H9 (cell line): Measurements from ENCODE around the gene ANKDD1B. TPM values are rescaled to one million over a fixed set of nuclear protein-coding genes. Genes with fewer than 3 reads are reported as not detected.

ENCODE experiments used
- DNase-seq: peaks from one replicate; pipeline ENCODE4 v3.0.0-alpha.2; 2017
- H2AFZ ChIP-seq: one replicate; pipeline ENCODE4 v1.6.1; 2013; ENCODE audit warnings: mild to moderate bottlenecking, low read length, control low read depth, moderate library complexity
- H2AK5ac ChIP-seq: 2 replicates; pipeline ENCODE4 v1.6.1; 2013; ENCODE audit warnings: low read length, control low read depth, mixed read lengths; ENCODE audit not compliant: insufficient read length
- H2BK120ac ChIP-seq: one replicate; pipeline ENCODE4 v1.6.1; 2013; ENCODE audit warnings: low read depth, mild to moderate bottlenecking, low read length, control low read depth, inconsistent platforms; ENCODE audit not compliant: poor library complexity, severe bottlenecking
- H2BK12ac ChIP-seq: 2 replicates; pipeline ENCODE4 v1.6.1; 2013; ENCODE audit warnings: low read length, control low read depth, mixed read lengths, low read depth; ENCODE audit not compliant: insufficient read length
- H2BK15ac ChIP-seq: 2 replicates; pipeline ENCODE4 v1.6.1; 2013; ENCODE audit warnings: low read depth, low read length, control low read depth
- H2BK20ac ChIP-seq: one replicate; pipeline ENCODE4 v1.6.1; 2013; ENCODE audit warnings: low read depth, mild to moderate bottlenecking, low read length, control low read depth, inconsistent platforms; ENCODE audit not compliant: poor library complexity, severe bottlenecking
- H2BK5ac ChIP-seq: 2 replicates; pipeline ENCODE4 v1.6.1; 2013; ENCODE audit warnings: low read length, control low read depth, mixed read lengths; ENCODE audit not compliant: insufficient read length
- H3K14ac ChIP-seq: 2 replicates; pipeline ENCODE4 v1.6.1; 2013; ENCODE audit warnings: low read length, control low read depth; ENCODE audit not compliant: insufficient read depth
- H3K18ac ChIP-seq: 2 replicates; pipeline ENCODE4 v1.6.1; 2013; ENCODE audit warnings: low read depth, mild to moderate bottlenecking, mixed read lengths, low read length, control low read depth; ENCODE audit not compliant: insufficient read length
- H3K23ac ChIP-seq: 2 replicates; pipeline ENCODE4 v1.6.1; 2013; ENCODE audit warnings: low read length, control low read depth, mixed read lengths, low read depth; ENCODE audit not compliant: insufficient read length
- H3K23me2 ChIP-seq: 2 replicates; pipeline ENCODE4 v1.6.1; 2013; ENCODE audit warnings: low read depth, mild to moderate bottlenecking, mixed read lengths, low read length, control low read depth; ENCODE audit not compliant: insufficient read length, poor library complexity, severe bottlenecking
- H3K27ac ChIP-seq: 2 replicates; pipeline ENCODE4 v1.5.1; 2013; ENCODE audit warnings: low read length, control low read depth, mixed read lengths, low read depth; ENCODE audit not compliant: insufficient read length
- H3K27me3 ChIP-seq: 2 replicates; pipeline ENCODE4 v1.6.1; 2013; ENCODE audit warnings: low read length, control low read depth, inconsistent platforms; ENCODE audit not compliant: insufficient read depth
- H3K4ac ChIP-seq: 2 replicates; pipeline ENCODE4 v1.6.1; 2013; ENCODE audit warnings: low read depth, mild to moderate bottlenecking, control low read depth, inconsistent platforms, low read length, moderate library complexity
- H3K4me1 ChIP-seq: 2 replicates; pipeline ENCODE4 v1.6.1; 2013; ENCODE audit warnings: low read length, control low read depth, inconsistent platforms; ENCODE audit not compliant: insufficient read depth
- H3K4me2 ChIP-seq: 2 replicates; pipeline ENCODE4 v1.6.1; 2013; ENCODE audit warnings: low read length, control low read depth, mixed read lengths; ENCODE audit not compliant: insufficient read length, insufficient read depth
- H3K56ac ChIP-seq: 2 replicates; pipeline ENCODE4 v1.6.1; 2013; ENCODE audit warnings: low read depth, mild to moderate bottlenecking, mixed read lengths, low read length, control low read depth; ENCODE audit not compliant: insufficient read length
- H3K79me1 ChIP-seq: 2 replicates; pipeline ENCODE4 v1.6.1; 2013; ENCODE audit warnings: low read depth, mild to moderate bottlenecking, moderate library complexity, low read length, control low read depth, inconsistent platforms; ENCODE audit not compliant: insufficient read depth, poor library complexity, severe bottlenecking
- H3K79me2 ChIP-seq: 2 replicates; pipeline ENCODE4 v1.6.1; 2013; ENCODE audit warnings: low read length, control low read depth, inconsistent platforms; ENCODE audit not compliant: insufficient read depth
- H3K9ac ChIP-seq: 2 replicates; pipeline ENCODE4 v1.6.1; 2013; ENCODE audit warnings: low read length, control low read depth, mixed read lengths; ENCODE audit not compliant: insufficient read length; ENCODE audit errors: extremely low read depth
- H3K9me3 ChIP-seq: one replicate; pipeline ENCODE4 v1.6.1; 2013; ENCODE audit warnings: low read depth, low read length, inconsistent platforms; ENCODE audit not compliant: control insufficient read depth
- H3T11ph ChIP-seq: one replicate; pipeline ENCODE4 v1.6.1; 2013; ENCODE audit warnings: mild to moderate bottlenecking, low read length, control low read depth, inconsistent platforms
- H4K20me1 ChIP-seq: one replicate; pipeline ENCODE4 v1.6.1; 2013; ENCODE audit not compliant: control insufficient read depth, insufficient read length, insufficient read depth
- H4K5ac ChIP-seq: 2 replicates; pipeline ENCODE4 v1.6.1; 2013; ENCODE audit warnings: low read depth, mild to moderate bottlenecking, mixed read lengths, low read length, control low read depth; ENCODE audit not compliant: insufficient read length
- H4K8ac ChIP-seq: replicated peaks from 2 replicates; pipeline ENCODE4 v1.6.1; 2013; ENCODE audit warnings: low read length, control low read depth, mixed read lengths, low read depth; ENCODE audit not compliant: insufficient read length
- H4K91ac ChIP-seq: 2 replicates; pipeline ENCODE4 v1.6.1; 2013; ENCODE audit warnings: low read depth, mild to moderate bottlenecking, moderate library complexity, mixed read lengths, low read length, control low read depth; ENCODE audit not compliant: insufficient read length
- H3K27ac Mint-ChIP-seq, 3 experiments: 2 replicates in 2 of 3; 3 replicates in 1 of 3; pipeline ENCODE4 v1.8.0; 2020 to 2021; ENCODE audit warnings: mixed read lengths in 3 of 3, mild to moderate bottlenecking in 1 of 3, moderate library complexity in 1 of 3
- H3K27me3 Mint-ChIP-seq: 2 replicates; pipeline ENCODE4 v1.8.0; 2021; ENCODE audit warnings: low read depth, mild to moderate bottlenecking, moderate library complexity, mixed read lengths
- H3K36me3 Mint-ChIP-seq, 3 experiments: 2 replicates in 2 of 3; 3 replicates in 1 of 3; pipeline ENCODE4 v1.8.0; 2020 to 2021; ENCODE audit warnings: low read depth in 3 of 3, mixed read lengths in 3 of 3; ENCODE audit not compliant: insufficient read depth in 1 of 3
- H3K4me1 Mint-ChIP-seq, 2 experiments: 2 replicates each; pipeline ENCODE4 v1.8.0; 2020; ENCODE audit warnings: mixed read lengths in 2 of 2
- H3K4me3 Mint-ChIP-seq, 2 experiments: 2 replicates in 1 of 2; 3 replicates in 1 of 2; pipeline ENCODE4 v1.8.0; 2020 to 2021; ENCODE audit warnings: mild to moderate bottlenecking in 2 of 2, mixed read lengths in 2 of 2, moderate library complexity in 1 of 2
- H3K9me3 Mint-ChIP-seq, 2 experiments: 2 replicates in 1 of 2; 3 replicates in 1 of 2; pipeline ENCODE4 v1.8.0; 2020; ENCODE audit warnings: mild to moderate bottlenecking in 2 of 2, mixed read lengths in 2 of 2, moderate library complexity in 1 of 2
- total RNA-seq: library from RNA; stranded (reverse); gene quantifications from 2 replicates; pipeline ENCODE4 v1.2.1, GENCODE V29; 2021
- TF ChIP-seq, protein P1 (sequence below): fragments of 200-600 bp; sonication (generic); conservative IDR thresholded peaks from 3 replicates; pipeline ENCODE4 v1.8.0; 2021; ENCODE audit warnings: antibody characterized with exemption, mild to moderate bottlenecking

The ANKDD1B gene
- total RNA-seq, 1 experiment from 2014 or later, result 0.33 TPM

DNA sequence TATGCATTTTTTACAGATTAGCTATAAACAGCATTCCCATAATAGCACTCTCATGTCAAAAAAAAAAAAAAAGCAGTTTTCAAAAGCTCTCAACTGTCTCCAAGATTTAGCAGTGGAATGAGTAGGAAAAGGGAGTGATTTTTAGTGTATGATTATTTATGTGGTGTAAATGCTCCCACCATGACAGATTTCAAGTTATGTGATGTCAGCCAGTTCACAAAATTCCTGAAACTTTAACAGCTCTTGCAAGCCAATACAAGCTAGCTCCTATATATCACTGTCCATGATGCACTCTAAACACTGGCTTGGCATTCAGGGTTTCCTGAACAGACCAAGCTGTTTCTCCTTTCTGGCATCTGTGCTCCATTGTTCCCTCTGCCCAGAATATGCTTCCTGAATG, 7.9 kb upstream of the ANKDD1B start:
- no peak overlapping the region for H4K91ac ChIP-seq
- H3K4me3 Mint-ChIP-seq, result no peak overlapping the region
- TF ChIP-seq, protein P1, sequence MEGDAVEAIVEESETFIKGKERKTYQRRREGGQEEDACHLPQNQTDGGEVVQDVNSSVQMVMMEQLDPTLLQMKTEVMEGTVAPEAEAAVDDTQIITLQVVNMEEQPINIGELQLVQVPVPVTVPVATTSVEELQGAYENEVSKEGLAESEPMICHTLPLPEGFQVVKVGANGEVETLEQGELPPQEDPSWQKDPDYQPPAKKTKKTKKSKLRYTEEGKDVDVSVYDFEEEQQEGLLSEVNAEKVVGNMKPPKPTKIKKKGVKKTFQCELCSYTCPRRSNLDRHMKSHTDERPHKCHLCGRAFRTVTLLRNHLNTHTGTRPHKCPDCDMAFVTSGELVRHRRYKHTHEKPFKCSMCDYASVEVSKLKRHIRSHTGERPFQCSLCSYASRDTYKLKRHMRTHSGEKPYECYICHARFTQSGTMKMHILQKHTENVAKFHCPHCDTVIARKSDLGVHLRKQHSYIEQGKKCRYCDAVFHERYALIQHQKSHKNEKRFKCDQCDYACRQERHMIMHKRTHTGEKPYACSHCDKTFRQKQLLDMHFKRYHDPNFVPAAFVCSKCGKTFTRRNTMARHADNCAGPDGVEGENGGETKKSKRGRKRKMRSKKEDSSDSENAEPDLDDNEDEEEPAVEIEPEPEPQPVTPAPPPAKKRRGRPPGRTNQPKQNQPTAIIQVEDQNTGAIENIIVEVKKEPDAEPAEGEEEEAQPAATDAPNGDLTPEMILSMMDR, result no peak
- H4K20me1 ChIP-seq, result no peaks in the 10 kb centered on the region
- H3K27ac ChIP-seq, result no peak overlapping the region
- no peaks in the 10 kb centered on the region for H3K9me3 Mint-ChIP-seq
- H3K27me3 Mint-ChIP-seq, result no peaks in the 10 kb centered on the region
- H3T11ph ChIP-seq, result no peak overlapping the region
- no peak overlapping the region for H2BK12ac ChIP-seq
- no peaks in the 10 kb centered on the region for H3K27me3 ChIP-seq
- peaks cover 0 to 6% (median 4%) of the 10 kb centered on the region in 3 experiments; a peak in 3 of 7 replicates for H3K36me3 Mint-ChIP-seq
- no peak overlapping the region for H4K8ac ChIP-seq
- no peak overlapping the region for H2AFZ ChIP-seq
- H2AK5ac ChIP-seq, result no peak overlapping the region
- H2BK15ac ChIP-seq, result no peak overlapping the region
- no peak overlapping the region for H3K4ac ChIP-seq
- no peak overlapping the region for H3K4me2 ChIP-seq
- no peak overlapping the region for H3K23ac ChIP-seq
- H3K14ac ChIP-seq, result no peak overlapping the region
- no peak overlapping the region for H3K9ac ChIP-seq
- H3K18ac ChIP-seq, result no peak overlapping the region
- H3K4me1 Mint-ChIP-seq, result peaks cover 17 to 28% of the 10 kb centered on the region in 2 experiments
- H4K5ac ChIP-seq, result no peak overlapping the region
- DNase-seq, result no peak
- no peak overlapping the region for H2BK120ac ChIP-seq
- H3K27ac Mint-ChIP-seq, result peak overlapping the region in 1 of 3 experiments; percentile 0; a peak in 1 of 7 replicates
- no peak overlapping the region for H2BK20ac ChIP-seq
- no peaks in the 10 kb centered on the region for H3K79me1 ChIP-seq
- no peaks in the 10 kb centered on the region for H3K23me2 ChIP-seq
- H3K79me2 ChIP-seq, result no peaks in the 10 kb centered on the region
- H3K56ac ChIP-seq, result no peak overlapping the region
- H2BK5ac ChIP-seq, result no peak overlapping the region
- H3K9me3 ChIP-seq, result no peaks in the 10 kb centered on the region
- H3K4me1 ChIP-seq, result peaks cover 3% of the 10 kb centered on the region; the same call in 1 of the 2 replicates
